Smooth muscle cell of the pulmonary artery (primary cell): ENCODE measurements around the gene GLTPD2. TPM values are rescaled to one million over a fixed set of nuclear protein-coding genes. Genes with fewer than 3 reads are reported as not detected.

ENCODE experiments used
- total RNA-seq: library from RNA; depleted of rRNA; stranded (reverse); fragments of >200 nt; gene quantifications from 2 replicates; pipeline ENCODE4 v1.2.3, GENCODE V29; 2014

The GLTPD2 gene
- total RNA-seq: not detected in 2 replicates

DNA sequence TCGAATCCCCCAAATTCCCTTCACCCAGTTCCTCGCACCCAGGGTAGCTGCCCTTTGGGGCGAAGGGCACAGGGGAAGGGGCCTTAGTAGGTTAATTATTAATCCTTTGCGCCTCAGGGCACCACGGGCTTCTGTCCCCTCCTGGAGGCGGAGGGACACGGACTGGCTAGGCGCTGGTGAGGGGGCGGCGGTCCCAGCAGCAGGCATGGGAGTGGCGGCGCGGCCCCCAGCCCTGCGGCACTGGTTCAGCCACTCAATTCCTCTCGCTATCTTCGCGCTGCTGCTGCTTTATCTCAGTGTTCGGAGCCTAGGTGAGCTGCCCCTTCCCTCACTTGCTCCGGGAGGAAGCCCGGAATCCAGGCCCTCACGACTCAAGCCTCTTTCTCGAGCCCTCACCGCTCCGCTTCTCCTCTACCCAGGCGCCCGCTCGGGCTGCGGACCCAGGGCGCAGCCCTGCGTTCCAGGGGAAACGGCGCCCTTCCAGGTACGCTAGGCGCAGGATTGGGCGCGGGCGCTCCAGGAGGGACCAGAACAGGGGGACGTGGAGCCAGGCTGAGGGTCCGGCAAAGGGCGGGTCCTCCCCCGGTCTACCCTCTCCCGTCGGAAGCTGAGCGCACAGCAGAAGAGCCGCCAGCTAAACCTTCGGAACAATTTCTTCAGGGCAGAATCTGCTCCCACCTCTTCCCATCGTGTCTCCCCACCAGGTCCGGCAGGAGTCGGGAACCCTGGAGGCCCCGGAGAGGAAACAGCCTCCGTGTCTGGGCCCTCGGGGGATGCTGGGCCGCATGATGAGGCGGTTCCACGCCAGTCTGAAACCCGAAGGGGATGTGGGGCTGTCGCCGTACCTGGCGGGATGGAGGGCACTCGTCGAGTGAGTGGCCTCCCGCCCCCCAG lies at the start of gene GLTPD2:
Gene GLTPD2 (plus strand): TSS at position 158 of the 894 bp plus-strand sequence. CDS start 48 bp downstream, at position 206.

DNA sequence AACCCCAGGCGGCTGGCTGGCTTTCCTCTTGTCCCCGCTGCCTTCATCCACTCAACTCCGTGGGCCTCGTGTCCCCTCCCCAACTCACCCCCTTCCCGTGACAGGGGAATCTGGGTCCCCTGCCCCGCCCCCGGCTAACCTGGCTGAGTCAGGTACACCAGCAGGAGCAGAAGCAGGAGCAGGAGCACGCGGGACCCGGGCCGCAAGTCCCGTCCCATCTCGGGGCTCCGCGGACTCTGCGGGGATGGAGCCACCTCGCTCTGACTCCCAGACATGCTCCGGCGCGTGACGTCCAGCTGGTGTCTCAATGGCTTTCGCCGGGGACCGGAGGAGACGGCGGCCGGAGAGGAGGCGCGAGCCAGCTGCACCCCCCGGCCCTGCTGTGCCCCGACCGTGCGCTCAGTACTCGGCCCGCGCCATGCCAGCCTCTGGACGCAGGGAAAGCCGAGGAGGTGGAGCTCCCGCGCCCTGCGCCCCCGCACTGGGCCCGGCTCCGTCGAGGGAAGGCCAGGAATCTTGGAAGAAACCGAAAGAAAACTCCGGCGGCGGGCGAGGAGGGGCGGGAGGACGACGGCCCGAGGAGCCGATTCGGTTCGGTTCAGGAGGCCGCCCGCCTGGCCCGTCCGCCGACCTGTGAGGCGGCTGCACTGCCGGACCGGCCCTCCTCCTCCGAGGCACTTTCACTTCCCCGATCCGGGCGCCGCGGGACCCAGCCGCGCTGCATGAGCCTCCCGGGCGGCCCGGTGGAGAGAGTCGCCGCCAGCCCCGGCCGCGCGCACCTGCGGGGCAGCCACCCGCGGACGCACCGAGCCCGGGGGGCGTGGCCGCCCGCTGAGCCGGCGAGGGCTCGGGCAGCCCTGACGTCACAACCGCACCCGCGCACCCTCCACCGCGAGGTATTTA lies 49.4 kb upstream of the GLTPD2 start, which contains the start of the genes CXCL16 and ZMYND15:
Gene CXCL16 (minus strand): TSS at position 807 of the 903 bp plus-strand sequence. CDS start 589 bp downstream, at position 218.
Gene ZMYND15 (plus strand): TSS at position 712 of the 903 bp plus-strand sequence. CDS start 716 bp downstream, outside the sequence.

DNA sequence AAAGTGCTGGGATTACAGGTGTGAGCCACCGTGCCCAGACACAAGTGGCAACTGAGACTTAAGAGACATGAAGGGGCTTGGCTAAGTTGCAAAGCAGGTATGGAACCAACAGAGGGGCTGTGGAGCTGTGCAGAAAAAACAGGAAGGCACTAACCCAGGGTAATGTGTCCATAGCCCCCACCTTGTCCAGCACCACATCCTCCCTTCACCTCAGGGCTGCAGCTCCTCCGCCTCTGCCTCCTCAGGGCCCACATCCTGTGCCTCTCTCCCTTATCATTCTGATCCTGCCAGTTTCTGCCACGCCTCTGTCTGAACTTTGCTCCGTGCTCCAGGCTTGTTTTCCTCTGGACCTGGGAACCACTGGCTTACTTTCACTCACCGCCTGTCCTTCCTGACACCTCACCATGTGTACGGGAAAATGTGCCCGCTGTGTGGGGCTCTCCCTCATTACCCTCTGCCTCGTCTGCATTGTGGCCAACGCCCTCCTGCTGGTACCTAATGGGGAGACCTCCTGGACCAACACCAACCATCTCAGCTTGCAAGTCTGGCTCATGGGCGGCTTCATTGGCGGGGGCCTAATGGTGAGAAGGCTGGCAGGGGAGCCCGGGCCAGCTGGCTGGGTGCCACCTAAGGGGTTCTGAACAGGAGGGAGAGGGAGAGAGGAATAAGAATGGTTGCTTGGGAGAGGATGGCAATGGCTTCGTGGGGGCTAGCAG lies 17.1 kb upstream of the GLTPD2 start, which contains the start of gene TM4SF5:
Gene TM4SF5 (plus strand): TSS at position 368 of the 716 bp plus-strand sequence. CDS start 37 bp downstream, at position 405.

DNA sequence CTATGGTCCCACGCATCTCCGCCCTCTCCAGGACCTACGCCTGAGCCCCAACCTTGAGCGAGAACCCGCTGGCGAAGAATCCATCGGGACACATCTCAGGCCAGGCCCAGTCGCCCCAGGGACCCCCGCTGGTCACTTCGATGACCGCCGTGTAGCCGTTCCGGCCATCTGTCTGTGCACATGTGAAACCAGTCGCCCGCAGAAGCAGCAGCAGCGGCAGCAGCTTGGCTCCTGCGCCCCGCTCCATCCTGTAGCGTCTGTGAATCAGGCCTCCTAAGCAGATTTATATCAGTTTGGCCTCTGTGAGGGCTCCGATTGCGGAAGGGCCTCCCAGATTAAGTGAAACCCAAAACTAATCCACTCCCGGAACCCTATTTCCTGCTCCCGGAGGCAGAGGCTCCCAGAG lies 2.7 kb upstream of the GLTPD2 start, which contains the start of gene VMO1:
Gene VMO1 (minus strand): TSS at position 259 of the 406 bp plus-strand sequence. CDS start 12 bp downstream, at position 247.

DNA sequence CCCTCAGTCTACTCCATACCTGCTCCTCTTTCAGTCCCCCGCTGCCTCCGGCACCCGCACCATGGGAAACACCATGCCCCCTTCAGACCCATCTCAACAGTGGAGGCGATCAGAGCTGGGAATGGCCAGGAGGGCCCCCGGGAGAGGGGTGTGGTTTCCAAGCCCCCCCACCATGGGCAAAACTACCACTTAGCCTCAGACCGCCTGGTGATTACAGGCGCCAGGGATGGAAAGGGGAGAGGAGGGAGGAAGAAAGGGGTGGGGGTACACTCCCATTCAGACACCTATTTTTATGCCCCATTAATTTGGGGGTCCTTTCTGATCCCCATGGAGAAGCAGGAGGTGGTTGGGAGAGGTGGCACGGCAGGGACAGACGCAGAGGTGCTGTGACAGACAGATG lies 13.5 kb downstream of the GLTPD2 start, which contains the start of gene C17orf114:
Gene C17orf114 (minus strand): TSS at position 101 of the 400 bp plus-strand sequence.

DNA sequence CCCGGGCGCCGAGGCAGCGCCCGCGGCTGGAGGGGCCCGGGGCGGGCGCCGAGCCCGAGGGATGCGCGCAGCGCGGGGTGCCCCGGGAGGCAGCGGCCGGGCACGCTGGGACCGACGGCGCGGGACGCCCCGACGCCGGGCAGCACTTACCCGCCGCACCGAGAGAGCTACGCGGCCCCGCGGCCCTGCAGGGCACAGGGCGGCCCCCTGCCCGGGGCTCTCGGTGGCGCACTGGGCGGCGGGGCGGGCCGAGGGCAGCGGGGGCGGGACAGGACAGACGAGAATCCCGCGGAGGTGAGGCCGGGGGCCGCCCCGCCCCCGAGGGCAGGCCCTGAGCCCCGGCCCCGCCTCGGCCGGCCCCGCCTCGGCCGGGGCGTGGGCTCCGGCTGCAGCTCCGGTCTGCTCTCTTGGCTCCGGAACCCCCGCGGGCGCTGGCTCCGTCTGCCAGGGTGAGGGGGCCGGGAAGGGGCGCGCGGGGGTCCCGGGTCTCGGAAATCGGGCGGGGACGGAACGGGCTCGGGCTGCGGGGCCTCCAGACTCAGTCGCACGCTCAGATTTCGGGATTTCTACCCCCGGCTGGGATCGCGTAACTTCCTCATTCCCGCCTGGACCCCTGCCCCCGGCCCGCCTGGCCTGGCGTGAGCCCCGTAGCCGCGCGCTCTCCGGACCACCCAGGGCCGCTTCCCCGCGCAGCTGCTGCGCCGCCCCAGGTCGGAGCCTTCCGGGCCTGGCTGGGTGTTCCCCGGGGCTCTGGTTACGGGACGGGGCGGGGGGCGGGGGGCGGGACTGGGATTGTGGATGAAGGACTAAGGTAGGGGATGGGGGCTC lies 18.2 kb downstream of the GLTPD2 start, which contains the start of gene PLD2:
Gene PLD2 (plus strand): TSS at position 376 of the 828 bp plus-strand sequence. CDS start 621 bp downstream, outside the sequence.

DNA sequence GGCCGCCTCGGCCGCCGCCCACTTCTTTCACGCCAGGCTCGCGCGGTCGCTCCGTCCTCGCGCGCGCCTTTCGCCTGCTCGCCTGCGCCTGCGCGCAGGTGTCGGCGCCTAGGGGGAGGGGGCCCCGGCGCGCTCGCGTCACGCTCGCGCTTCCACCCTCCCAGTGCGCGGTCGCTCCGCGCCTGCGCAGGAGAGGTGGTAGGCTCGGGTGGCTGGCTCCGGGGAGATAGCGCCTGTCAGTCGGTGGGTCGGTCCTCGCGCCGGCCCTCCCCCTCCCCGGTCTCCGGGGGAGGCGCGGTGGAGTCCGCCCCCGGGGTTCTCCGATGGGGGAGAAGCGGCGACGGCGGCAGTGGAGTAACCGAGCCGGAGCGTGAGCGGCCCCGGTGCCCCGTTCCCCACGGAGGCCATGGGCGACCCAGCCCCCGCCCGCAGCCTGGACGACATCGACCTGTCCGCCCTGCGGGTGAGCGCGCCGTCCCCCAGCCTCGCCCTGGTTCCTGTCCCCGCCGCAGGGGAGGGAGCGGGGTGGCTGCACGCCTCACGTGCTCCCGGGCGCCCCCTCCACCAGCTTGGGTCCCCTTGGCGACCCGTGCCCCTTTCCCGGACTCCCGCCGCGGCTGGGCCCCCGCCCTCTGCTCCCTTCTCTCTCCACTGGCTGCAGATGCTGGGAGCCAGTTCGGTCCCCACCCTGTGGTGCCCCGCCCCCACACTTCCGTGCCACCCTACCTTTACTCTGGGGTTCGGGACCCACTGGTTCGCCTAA lies 44.6 kb downstream of the GLTPD2 start, which contains the start of gene MINK1:
Gene MINK1 (plus strand): TSS at position 163 of the 763 bp plus-strand sequence. CDS start 244 bp downstream, at position 407.

Other genes starting within 250 kb of the GLTPD2 start
- gene MYBBP1A, start 233.6 kb upstream of the GLTPD2 start, total RNA-seq: 46.6 and 87.2 TPM in 2 replicates
- gene GGT6, start 228.4 kb upstream of the GLTPD2 start, total RNA-seq: not detected in 2 replicates
- 0.72 TPM in 1 of 2 replicates, not detected in the other for gene SMTNL2, start 204.4 kb upstream of the GLTPD2 start, total RNA-seq
- gene ALOX15, start 147.3 kb upstream of the GLTPD2 start, total RNA-seq: 0.03 TPM in 1 of 2 replicates, not detected in the other
- 61.6 and 68.2 TPM in 2 replicates for gene PELP1, start 84.8 kb upstream of the GLTPD2 start, total RNA-seq
- 4.0 and 5.4 TPM in 2 replicates for gene ARRB2, start 78.3 kb upstream of the GLTPD2 start, total RNA-seq
- 11.4 and 11.7 TPM in 2 replicates for gene MED11, start 57.5 kb upstream of the GLTPD2 start, total RNA-seq
- 0.07 and 0.10 TPM in 2 replicates for gene ZMYND15, start 49.1 kb upstream of the GLTPD2 start, total RNA-seq
- gene CXCL16, start 49.0 kb upstream of the GLTPD2 start, total RNA-seq: 4.0 and 4.5 TPM in 2 replicates
- gene TM4SF5, start 17.1 kb upstream of the GLTPD2 start, total RNA-seq: not detected in 2 replicates
- gene VMO1, start 2.6 kb upstream of the GLTPD2 start, total RNA-seq: 0.33 TPM in 2 replicates
- gene PSMB6, start 7.2 kb downstream of the GLTPD2 start, total RNA-seq: 88.0 and 106 TPM in 2 replicates
- gene PLD2, start 18.2 kb downstream of the GLTPD2 start, total RNA-seq: 16.4 and 25.9 TPM in 2 replicates
- 49.9 and 73.2 TPM in 2 replicates for gene MINK1, start 44.4 kb downstream of the GLTPD2 start, total RNA-seq
- 6.4 and 9.9 TPM in 2 replicates for gene C17orf107, start 110.6 kb downstream of the GLTPD2 start, total RNA-seq
- gene CHRNE, start 114.1 kb downstream of the GLTPD2 start, total RNA-seq: 0.33 and 2.8 TPM in 2 replicates
- not detected in 2 replicates for gene GP1BA, start 143.3 kb downstream of the GLTPD2 start, total RNA-seq
- 69.7 and 71.2 TPM in 2 replicates for gene SLC25A11, start 151.1 kb downstream of the GLTPD2 start, total RNA-seq
- 26.6 and 27.2 TPM in 2 replicates for gene RNF167, start 151.3 kb downstream of the GLTPD2 start, total RNA-seq
- 405 and 683 TPM in 2 replicates for gene PFN1, start 159.6 kb downstream of the GLTPD2 start, total RNA-seq
- 3.3 and 3.4 TPM in 2 replicates for gene ENO3, start 162.2 kb downstream of the GLTPD2 start, total RNA-seq
- gene SPAG7, start 178.9 kb downstream of the GLTPD2 start, total RNA-seq: 39.8 and 47.0 TPM in 2 replicates
- gene CAMTA2, start 198.7 kb downstream of the GLTPD2 start, total RNA-seq: 17.1 and 23.0 TPM in 2 replicates
- 0.23 and 0.46 TPM in 2 replicates for gene INCA1, start 208.6 kb downstream of the GLTPD2 start, total RNA-seq
- gene KIF1C, start 209.0 kb downstream of the GLTPD2 start, total RNA-seq: 83.3 and 112 TPM in 2 replicates
- 0.07 and 0.13 TPM in 2 replicates for gene SLC52A1, start 246.5 kb downstream of the GLTPD2 start, total RNA-seq